B cell (primary cell): ENCODE data around the gene MED8. TPM values are rescaled to one million over a fixed set of nuclear protein-coding genes. Genes with fewer than 3 reads are reported as not detected.

Source experiments
- ATAC-seq: fragments of 200-7000 bp; cut with Tn5 transposase; one replicate; pipeline ENCODE4 v1.10.0; 2021; ENCODE audit warnings: low read depth, mild to moderate bottlenecking, moderate number of reproducible peaks, moderate library complexity
- CTCF ChIA-PET: fragments of 350-600 bp; sonication (Branson Sonifier 250); formaldehyde crosslinking; loops from one replicate; lab custom pipeline; 2021; ENCODE audit warnings: antibody characterized with exemption, inconsistent platforms; lab: Charles Lee
- POLR2A ChIA-PET: fragments of 350-600 bp; sonication (Branson Sonifier 250); formaldehyde crosslinking; loops from one replicate; lab custom pipeline; 2021; ENCODE audit warnings: antibody characterized with exemption; lab: Charles Lee
- DNase-seq: peaks from one replicate; pipeline ENCODE4 v3.0.0; 2013
- H2AFZ ChIP-seq: 2 replicates; pipeline ENCODE4 v1.6.1; 2012; ENCODE audit warnings: mild to moderate bottlenecking, low read depth, low read length; ENCODE audit not compliant: insufficient read depth, poor library complexity, severe bottlenecking
- H3K27ac ChIP-seq, 2 donors: 1 replicate in 1 of 2; 2 replicates in 1 of 2; pipeline ENCODE4 v1.5.1; 2012 to 2013; ENCODE audit warnings: low read length in 2 of 2, mild to moderate bottlenecking in 2 of 2, moderate library complexity in 1 of 2
- H3K27me3 ChIP-seq, 4 experiments: fragments of 200-600 bp in 1 of 4; sonication (generic) in 1 of 4; replicated peaks in 1 of 4; 1 replicate in 2 of 4; 2 replicates in 2 of 4; pipeline versions ENCODE4 v1.6.1 to v1.7.0; 2013 to 2016; ENCODE audit warnings: low read length in 3 of 4, mild to moderate bottlenecking in 2 of 4, mixed read lengths in 1 of 4, moderate library complexity in 1 of 4; ENCODE audit not compliant: insufficient read depth in 4 of 4, control insufficient read depth in 3 of 4; ENCODE audit errors: control extremely low read depth in 1 of 4
- H3K36me3 ChIP-seq, 2 experiments: replicated peaks in 1 of 2; 1 replicate in 1 of 2; 2 replicates in 1 of 2; pipeline versions ENCODE4 v1.6.1 to v1.7.1; 2013; ENCODE audit warnings: low read length in 1 of 2; ENCODE audit not compliant: insufficient read depth in 2 of 2, control insufficient read depth in 1 of 2; ENCODE audit errors: control extremely low read depth in 1 of 2, extremely low read depth in 1 of 2
- H3K4me1 ChIP-seq, 2 donors: fragments of 200-600 bp in 1 of 2; sonication (generic) in 1 of 2; 1 replicate in 1 of 2; 2 replicates in 1 of 2; pipeline versions ENCODE4 v1.5.1 to v1.6.1; 2013 to 2017; ENCODE audit warnings: low read length in 2 of 2; ENCODE audit not compliant: control insufficient read depth in 2 of 2, insufficient read depth in 2 of 2
- H3K4me2 ChIP-seq: replicated peaks from 2 replicates; pipeline ENCODE3; 2012; ENCODE audit warnings: mild to moderate bottlenecking, low read depth, low read length; ENCODE audit not compliant: poor library complexity, severe bottlenecking
- H3K4me3 ChIP-seq, 5 experiments: fragments of 200-600 bp in 1 of 5; sonication (generic) in 1 of 5; 1 replicate in 3 of 5; 2 replicates in 2 of 5; pipeline versions ENCODE4 v1.5.1 to v1.7.0; 2011 to 2016; ENCODE audit warnings: low read length in 4 of 5, mild to moderate bottlenecking in 4 of 5, low read depth in 2 of 5, control low read depth in 1 of 5, moderate library complexity in 1 of 5; ENCODE audit not compliant: insufficient read depth in 1 of 5; ENCODE audit errors: control extremely low read depth in 1 of 5, extremely low read depth in 1 of 5
- H3K79me2 ChIP-seq: fragments of 200-600 bp; sonication (generic); one replicate; pipeline ENCODE4 v1.6.0; 2016; ENCODE audit warnings: low read length; ENCODE audit not compliant: control insufficient read depth, insufficient read depth
- H3K9ac ChIP-seq: fragments of 200-600 bp; sonication (generic); 2 replicates; pipeline ENCODE4 v1.6.1; 2017; ENCODE audit warnings: mild to moderate bottlenecking, low read length, moderate library complexity
- H3K9me3 ChIP-seq, 3 donors: one replicate each; pipeline versions ENCODE4 v1.6.1 to v1.7.1; 2013; ENCODE audit warnings: low read length in 2 of 3; ENCODE audit not compliant: control insufficient read depth in 2 of 3, insufficient read depth in 1 of 3; ENCODE audit errors: control extremely low read depth in 1 of 3
- H4K20me1 ChIP-seq: 2 replicates; pipeline ENCODE4 v1.6.0; 2012; ENCODE audit warnings: mild to moderate bottlenecking, low read length; ENCODE audit not compliant: insufficient read depth, control insufficient read depth, poor library complexity, severe bottlenecking
- H3K27ac Mint-ChIP-seq: one replicate; pipeline ENCODE4 v1.8.0; 2021; ENCODE audit warnings: mixed read lengths
- H3K27me3 Mint-ChIP-seq: one replicate; pipeline ENCODE4 v1.8.0; 2021; ENCODE audit warnings: mixed read lengths
- H3K4me1 Mint-ChIP-seq: one replicate; pipeline ENCODE4 v1.8.0; 2021; ENCODE audit warnings: mixed read lengths
- H3K4me3 Mint-ChIP-seq: one replicate; pipeline ENCODE4 v1.8.0; 2021; ENCODE audit warnings: mixed read lengths
- H3K9me3 Mint-ChIP-seq: one replicate; pipeline ENCODE4 v1.8.0; 2022; ENCODE audit warnings: mixed read lengths; ENCODE audit not compliant: insufficient read depth
- CTCF ChIP-seq: fragments of 200-600 bp; IDR thresholded peaks from one replicate; pipeline ENCODE4 v1.8.0; 2022; ENCODE audit warnings: antibody characterized with exemption, mild to moderate bottlenecking
- EZH2 ChIP-seq: IDR thresholded peaks from 2 replicates; pipeline ENCODE4 v1.6.1; 2012; ENCODE audit warnings: borderline replicate concordance, low read depth, mild to moderate bottlenecking, moderate library complexity, low read length; ENCODE audit not compliant: insufficient read depth, poor library complexity, severe bottlenecking
- WGBS: methylation state at CpG from one replicate; pipeline ENCODE4 v1.1.5; 2013; ENCODE audit warnings: missing lambda C conversion rate; ENCODE audit not compliant: insufficient coverage; 5-methylcytosine and 5-hydroxymethylcytosine counted together
- intact Hi-C: fragments of 100-400 bp; cut with micrococcal nuclease; formaldehyde crosslinking; loops from one replicate; pipeline ENCODE4 v1.10.0; 2022
- polyA plus RNA-seq: library from polyadenylated mRNA; depleted of rRNA; stranded (reverse); fragments of >200 nt; gene quantifications from 2 replicates; pipeline ENCODE4 v1.2.3, GENCODE V29; 2012
- total RNA-seq, 2 donors: library from RNA; stranded (reverse); fragments of 120-200 nt in 1 of 2; gene quantifications; 1 replicate in 1 of 2; 2 replicates in 1 of 2; pipeline versions ENCODE4 v1.2.3 to v1.2.4, GENCODE V29; 2013 to 2022

The MED8 gene
- total and polyA plus RNA-seq, 2 donors (not counting 1 experiment from before 2014, with no cell fraction given), result 12.0 to 30.0 TPM

- H3K27ac Mint-ChIP-seq, result no peak overlapping the region
- intact Hi-C loops, result no loop called here
- peaks cover 3 to 89% of the 10 kb centered on the region in 2 experiments for H3K36me3 ChIP-seq
- no peaks in the 10 kb centered on the region for H3K27me3 ChIP-seq
- CTCF ChIA-PET, result interaction anchor here (0.9 kb wide), 1 partner anchor 194 kb away, joined by 4 read pairs; no protein-coding TSS in a partner anchor
- no peak for ATAC-seq
- 72% methylated on average over 6 of the region's 6 CpGs for WGBS
- no peak overlapping the region for H3K4me3 ChIP-seq
- no peak for DNase-seq
- H3K27ac ChIP-seq, result no peak overlapping the region
- no peak overlapping the region for H3K9ac ChIP-seq
- H3K9me3 ChIP-seq, result no peaks in the 10 kb centered on the region
- H3K9me3 Mint-ChIP-seq, result no peaks in the 10 kb centered on the region
- no peaks in the 10 kb centered on the region for H3K4me1 ChIP-seq
- H3K27me3 Mint-ChIP-seq, result no peaks in the 10 kb centered on the region
- H3K4me2 ChIP-seq, result no peak overlapping the region
- H3K4me1 Mint-ChIP-seq, result no peaks in the 10 kb centered on the region
- TF ChIP-seq CTCF, result no peak
- no peak overlapping the region for H2AFZ ChIP-seq
- H3K79me2 ChIP-seq, result no peaks in the 10 kb centered on the region
- H4K20me1 ChIP-seq, result no peaks in the 10 kb centered on the region
- H3K4me3 Mint-ChIP-seq, result no peak overlapping the region
- POLR2A ChIA-PET, result no interaction called here
Measured at GRCh38 chr1:43421396-43421795, 31.8 kb upstream of the MED8 start.

- ChIA-PET CTCF (interaction anchor here (0.9 kb wide), 1 partner anchor 194 kb away, joined by 4 read pairs; no protein-coding TSS in a partner anchor), POLR2A (no interaction called here)
- Histone ChIP-seq H3K9ac (no peak overlapping the region), H3K36me3 (peaks cover 3 to 89% of the 10 kb centered on the region in 2 experiments), H2AFZ (no peak overlapping the region), H3K4me1 (no peaks in the 10 kb centered on the region), H3K79me2 (no peaks in the 10 kb centered on the region), H3K27me3 (no peaks in the 10 kb centered on the region), H4K20me1 (no peaks in the 10 kb centered on the region), H3K27ac (no peak overlapping the region), H3K9me3 (no peaks in the 10 kb centered on the region), H3K4me2 (no peak overlapping the region), H3K4me3 (no peak overlapping the region)
- H3K27ac Mint-ChIP-seq, result no peak overlapping the region
- over 99% methylated on average over 10 of the region's 10 CpGs for WGBS
- TF ChIP-seq EZH2, result no peak
- no peak for TF ChIP-seq CTCF
- intact Hi-C loops, result no loop called here
- no peaks in the 10 kb centered on the region for H3K27me3 Mint-ChIP-seq
- DNase-seq (no peak), ATAC-seq (no peak)
- no peak overlapping the region for H3K4me3 Mint-ChIP-seq
- no peaks in the 10 kb centered on the region for H3K4me1 Mint-ChIP-seq
- H3K9me3 Mint-ChIP-seq, result no peaks in the 10 kb centered on the region
Measured at GRCh38 chr1:43420874-43421273, 31.3 kb upstream of the MED8 start.
